ENCODE data around the gene UTP11. TPM values are rescaled to one million over a fixed set of nuclear protein-coding genes. Genes with fewer than 3 reads are reported as not detected.

Gene UTP11
- polyA plus RNA-seq, 1 donor from 2014 or later: 144 TPM

GRCh38 chr1:38000233-38000528 is 12.4 kb upstream of the UTP11 start:
- Histone ChIP-seq H3K27me3 (ENCODE audit: insufficient read depth, low read depth, low read length) (peaks cover 16% of the 10 kb centered on the region), H3K36me3 (ENCODE audit: insufficient read depth, low read length) (no peaks in the 10 kb centered on the region), H3K27ac (ENCODE audit: low read length) (no peak overlapping the region), H3K79me2 (replicated peaks; ENCODE audit: insufficient read depth, low read length) (no peaks in the 10 kb centered on the region), H3K9ac (ENCODE audit: low read length) (peak overlapping the region; percentile 1), H3K4me3 (ENCODE audit: low read length) (no peak overlapping the region), H2AFZ (ENCODE audit: low read depth, low read length) (no peak overlapping the region), H3K9me2 (ENCODE audit: insufficient read depth, low read length) (no peaks in the 10 kb centered on the region), H3K9me3 (ENCODE audit: low read length) (no peaks in the 10 kb centered on the region), H4K20me1 (ENCODE audit: insufficient read depth) (no peaks in the 10 kb centered on the region), H3K4me2 (ENCODE audit: low read length) (no peak overlapping the region), H3F3A (ENCODE audit: insufficient read depth, low read length, poor library complexity, severe bottlenecking) (no peaks in the 10 kb centered on the region)
- TF ChIP-seq TAF1 (IDR thresholded peaks at IDR 0.05; ENCODE audit: low read depth) (no peak), CTCF (IDR thresholded peaks at IDR 0.05; ENCODE audit: poor library complexity, severe bottlenecking) (no peak), MXI1 (conservative IDR thresholded peaks at IDR 0.05; ENCODE audit: poor library complexity, severe bottlenecking) (no peak), REST (IDR thresholded peaks at IDR 0.05; ENCODE audit: borderline replicate concordance) (no peak), RAD21 (conservative IDR thresholded peaks at IDR 0.05) (no peak), EZH2 (IDR thresholded peaks at IDR 0.05; ENCODE audit: borderline replicate concordance, insufficient read depth, low read length, poor library complexity, severe bottlenecking) (no peak), EP300 (conservative IDR thresholded peaks at IDR 0.05; ENCODE audit: poor library complexity, severe bottlenecking) (no peak), POLR2AphosphoS5 (IDR thresholded peaks at IDR 0.05) (no peak), SMC3 (conservative IDR thresholded peaks at IDR 0.05; ENCODE audit: poor library complexity) (no peak)

- Histone ChIP-seq H3K36me3 (ENCODE audit: insufficient read depth, low read length) (no peaks in the 10 kb centered on the region), H3F3A (ENCODE audit: insufficient read depth, low read length, poor library complexity, severe bottlenecking) (no peaks in the 10 kb centered on the region), H3K4me3 (ENCODE audit: low read length) (no peak overlapping the region), H3K9me3 (ENCODE audit: low read length) (no peaks in the 10 kb centered on the region), H3K27ac (ENCODE audit: low read length) (no peak overlapping the region), H3K9ac (ENCODE audit: low read length) (no peak overlapping the region), H3K79me2 (replicated peaks; ENCODE audit: insufficient read depth, low read length) (no peaks in the 10 kb centered on the region), H3K27me3 (ENCODE audit: insufficient read depth, low read depth, low read length) (peaks cover 17% of the 10 kb centered on the region), H3K9me2 (ENCODE audit: insufficient read depth, low read length) (no peaks in the 10 kb centered on the region), H2AFZ (ENCODE audit: low read depth, low read length) (no peak overlapping the region), H3K4me2 (ENCODE audit: low read length) (no peak overlapping the region), H4K20me1 (ENCODE audit: insufficient read depth) (no peaks in the 10 kb centered on the region)
- TF ChIP-seq SMC3 (conservative IDR thresholded peaks at IDR 0.05; ENCODE audit: poor library complexity): no peak
- TF ChIP-seq POLR2AphosphoS5 (IDR thresholded peaks at IDR 0.05): no peak
- no peak for TF ChIP-seq EP300 (conservative IDR thresholded peaks at IDR 0.05; ENCODE audit: poor library complexity, severe bottlenecking)
- no peak for TF ChIP-seq EZH2 (IDR thresholded peaks at IDR 0.05; ENCODE audit: borderline replicate concordance, insufficient read depth, low read length, poor library complexity, severe bottlenecking)
- no peak for TF ChIP-seq RAD21 (conservative IDR thresholded peaks at IDR 0.05)
- no peak for TF ChIP-seq REST (IDR thresholded peaks at IDR 0.05; ENCODE audit: borderline replicate concordance)
- TF ChIP-seq MXI1 (conservative IDR thresholded peaks at IDR 0.05; ENCODE audit: poor library complexity, severe bottlenecking): no peak
- no peak for TF ChIP-seq CTCF (IDR thresholded peaks at IDR 0.05; ENCODE audit: poor library complexity, severe bottlenecking)
- TF ChIP-seq TAF1 (IDR thresholded peaks at IDR 0.05; ENCODE audit: low read depth): no peak
These were observed 11.7 kb upstream of the UTP11 start for GRCh38 chr1:38000529-38001455.
